Measurements from ENCODE around the gene ADISSP.
A peak's percentile ranks its signal among the peaks of the same experiment; 100 is the strongest.

ADISSP gene

DNA sequence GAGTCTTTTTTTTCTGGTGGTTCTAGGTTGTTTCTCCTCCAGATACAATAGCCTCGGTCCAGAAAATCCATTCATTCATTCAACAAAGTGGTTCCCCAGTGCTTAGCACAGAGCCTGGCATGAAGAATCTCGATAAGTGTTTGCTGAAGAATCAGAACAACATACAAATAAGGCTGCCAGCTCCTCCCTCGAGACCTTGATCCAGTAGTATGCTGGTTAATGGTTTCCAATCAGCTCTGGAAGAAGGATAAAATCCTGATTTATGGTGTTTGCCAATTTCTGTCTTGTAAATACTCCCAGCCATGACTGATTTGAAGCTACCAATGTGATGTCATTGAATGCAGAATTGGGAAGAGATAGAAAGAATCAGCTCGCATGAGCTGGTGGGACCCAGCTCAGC is 31.8 kb downstream of the ADISSP start:
- no peak for DNase-seq

DNA sequence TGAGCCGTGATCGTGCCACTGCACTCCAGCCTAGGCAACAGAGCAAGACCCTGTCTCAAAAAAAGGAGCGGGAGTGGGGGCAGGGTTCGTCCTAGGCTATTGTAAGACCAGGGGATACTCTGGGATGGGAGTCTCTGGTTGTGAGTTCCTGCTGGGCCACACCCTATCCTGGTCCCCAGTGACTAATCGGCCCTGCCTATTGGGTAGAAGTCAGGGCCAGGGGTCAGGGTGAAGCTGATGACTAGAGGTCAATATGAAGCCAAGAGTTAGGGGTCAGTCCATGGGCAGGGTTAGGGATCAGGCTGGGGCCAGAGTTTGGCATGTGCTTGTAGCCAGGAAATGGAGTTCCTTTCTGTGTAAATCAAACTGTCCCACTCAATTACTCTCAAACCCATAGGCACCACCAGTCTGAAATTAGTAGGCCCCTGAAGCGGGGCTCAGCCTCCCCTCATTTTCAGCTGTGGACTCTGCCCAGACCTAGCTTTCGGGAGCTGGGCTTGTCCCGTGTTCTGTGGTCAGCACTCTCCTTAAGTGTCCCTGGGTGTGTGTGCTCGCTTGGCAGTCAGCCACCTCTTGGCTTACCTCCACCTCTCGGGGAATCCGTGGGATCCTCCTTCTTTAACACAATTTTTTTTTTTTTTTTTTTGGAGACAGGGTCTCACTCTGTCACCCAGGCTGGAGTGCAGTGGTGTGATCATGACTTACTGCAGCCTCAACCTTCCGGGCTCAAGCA is 33.3 kb downstream of the ADISSP start:
- DNase-seq: no peak

DNA sequence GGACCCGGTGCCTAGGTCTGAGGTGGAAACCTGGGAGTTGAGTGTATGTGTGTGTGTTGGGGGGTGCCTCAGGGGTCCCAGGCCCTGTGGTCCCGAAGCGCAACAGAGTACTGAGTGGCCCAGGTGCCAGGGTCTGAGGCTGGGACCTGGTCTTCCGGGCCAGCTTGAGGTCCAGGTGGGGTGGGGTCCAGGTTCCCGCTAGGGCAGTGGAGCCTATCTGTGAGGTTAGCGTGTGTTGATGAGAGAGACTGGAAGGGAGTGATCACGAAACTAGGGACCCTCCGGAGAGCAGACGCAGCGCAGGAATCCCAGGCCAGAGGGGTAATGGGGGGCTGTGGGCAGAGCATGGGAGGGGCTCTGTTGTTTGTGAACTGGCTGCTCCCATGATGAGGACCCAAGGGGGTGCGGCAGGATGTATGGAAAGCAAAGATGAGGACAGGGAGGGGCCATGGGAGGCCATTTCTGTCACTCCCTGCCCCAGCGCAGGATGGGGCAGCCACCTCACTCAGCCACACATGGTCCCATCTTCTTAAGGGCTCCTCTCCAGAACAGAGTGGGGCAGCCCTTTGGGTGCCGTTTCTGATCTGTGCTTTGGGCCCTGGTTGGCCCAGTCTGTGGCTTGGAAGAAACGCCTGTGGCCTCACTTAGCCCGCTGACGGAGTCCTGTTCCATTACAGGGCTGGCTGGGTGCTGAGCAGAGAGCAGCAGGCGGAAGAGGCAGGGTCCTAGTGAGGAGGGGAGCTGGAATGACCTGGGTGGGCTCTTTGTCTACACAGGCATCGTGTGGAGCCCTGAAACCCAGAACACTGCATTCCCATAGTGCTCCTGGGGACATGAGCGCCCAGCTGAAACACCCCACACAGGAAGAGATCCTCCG is 34.2 kb downstream of the ADISSP start:
- no peak for DNase-seq

DNA sequence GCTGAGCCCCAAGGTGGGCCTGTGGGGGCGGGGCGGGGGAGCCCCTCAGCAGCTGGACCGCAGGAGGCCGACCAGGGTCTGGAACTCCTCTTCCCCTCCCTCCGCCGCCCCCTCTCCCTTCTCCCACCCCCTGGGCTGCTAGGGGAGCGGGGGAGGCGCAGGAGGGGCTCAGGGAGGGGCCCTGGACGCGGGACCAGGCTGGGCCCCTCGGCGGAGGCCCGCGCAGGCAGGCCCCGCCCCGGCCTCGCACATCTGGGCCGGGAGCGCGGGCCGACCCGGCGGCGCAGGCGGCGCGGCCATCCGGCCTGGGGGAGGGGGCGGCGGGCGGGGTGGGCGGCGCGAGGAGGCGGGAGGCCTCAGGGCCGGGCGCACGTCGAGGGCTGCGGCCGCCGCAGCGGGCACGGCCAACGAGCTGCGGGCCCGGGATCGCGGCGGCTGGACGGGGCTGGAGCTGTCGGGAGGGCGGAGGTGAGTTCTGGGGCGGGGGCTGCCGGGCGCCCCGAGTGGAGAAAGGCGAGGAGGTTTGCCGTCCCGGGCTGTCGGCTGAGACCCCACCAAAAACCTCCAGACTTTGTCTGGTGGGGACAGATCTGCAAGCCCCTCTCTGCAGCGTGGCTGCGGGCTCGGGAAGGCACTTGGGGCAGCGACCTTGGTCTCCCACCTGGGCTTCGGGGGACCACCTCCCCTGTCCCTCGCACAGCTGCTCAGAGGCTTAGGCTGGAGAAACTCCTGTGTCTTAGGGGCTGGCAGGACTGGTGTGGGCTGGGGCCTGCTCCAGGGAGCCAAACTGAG is 35.0 kb downstream of the ADISSP start, which contains the start of gene HSPA12B:
HSPA12B (plus strand) TSS at position 359 of the 792 bp plus-strand sequence. CDS start 5,990 bp downstream, outside the sequence.
- DNase-seq: no peak

DNA sequence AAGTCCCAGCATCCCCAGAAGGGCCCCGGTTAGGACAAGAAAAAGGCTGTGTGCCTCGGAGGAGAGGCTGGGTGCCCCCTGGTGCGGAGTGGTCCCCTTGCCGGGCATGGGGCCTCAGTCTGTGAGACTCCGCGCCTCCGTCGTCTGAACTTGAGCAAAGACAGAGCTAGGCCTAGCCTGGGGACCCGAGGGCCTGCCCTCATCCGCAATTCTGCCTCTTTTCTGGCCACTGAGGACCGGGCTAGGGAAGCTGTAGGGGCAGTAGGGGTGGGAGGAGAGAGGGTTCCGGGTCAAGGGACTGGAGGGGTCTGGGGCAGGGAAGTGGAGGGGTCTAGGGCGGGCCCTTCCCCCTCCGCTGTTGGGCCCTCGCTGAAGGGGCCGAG is 35.6 kb downstream of the ADISSP start:
- no peak for DNase-seq

DNA sequence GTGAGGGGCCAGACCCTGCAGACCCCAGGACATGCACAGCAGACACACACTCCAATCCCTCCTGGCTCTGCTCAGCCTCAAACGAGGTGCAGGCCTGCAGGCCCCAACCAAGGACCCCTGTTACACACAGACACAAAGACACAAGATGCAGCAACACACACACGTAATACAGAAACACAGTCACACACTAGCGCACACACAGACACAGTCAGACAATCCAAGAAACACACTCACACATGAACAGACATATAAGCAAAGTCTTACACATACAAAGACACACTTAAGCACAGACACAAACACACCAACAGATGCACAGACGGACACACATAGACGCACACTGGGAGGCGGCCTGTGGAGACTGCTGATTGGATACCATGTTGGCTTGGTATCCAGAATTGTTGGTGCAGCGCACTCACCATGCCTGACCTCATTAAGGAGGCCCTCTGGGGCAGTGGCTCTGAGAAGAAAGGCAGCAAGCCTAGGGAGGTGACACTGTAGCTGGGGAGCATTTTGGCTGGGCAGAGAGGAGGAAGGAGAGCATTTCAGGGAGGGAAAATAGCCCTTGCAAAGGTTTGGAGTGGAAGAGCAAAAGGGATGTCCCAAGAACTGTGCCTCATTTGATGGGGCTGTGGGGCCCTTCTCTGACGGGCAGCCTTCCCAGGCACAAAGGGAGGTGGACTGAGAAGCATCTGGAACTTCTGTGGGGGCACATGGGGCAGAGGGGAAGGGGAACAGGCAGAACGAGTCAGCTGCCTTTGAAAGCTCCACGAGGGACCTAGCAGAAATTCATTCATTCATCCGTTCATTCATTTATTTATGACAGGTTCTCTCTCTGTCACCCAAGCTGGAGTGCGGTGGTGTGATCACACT is 36.5 kb downstream of the ADISSP start:
- no peak for DNase-seq

DNA sequence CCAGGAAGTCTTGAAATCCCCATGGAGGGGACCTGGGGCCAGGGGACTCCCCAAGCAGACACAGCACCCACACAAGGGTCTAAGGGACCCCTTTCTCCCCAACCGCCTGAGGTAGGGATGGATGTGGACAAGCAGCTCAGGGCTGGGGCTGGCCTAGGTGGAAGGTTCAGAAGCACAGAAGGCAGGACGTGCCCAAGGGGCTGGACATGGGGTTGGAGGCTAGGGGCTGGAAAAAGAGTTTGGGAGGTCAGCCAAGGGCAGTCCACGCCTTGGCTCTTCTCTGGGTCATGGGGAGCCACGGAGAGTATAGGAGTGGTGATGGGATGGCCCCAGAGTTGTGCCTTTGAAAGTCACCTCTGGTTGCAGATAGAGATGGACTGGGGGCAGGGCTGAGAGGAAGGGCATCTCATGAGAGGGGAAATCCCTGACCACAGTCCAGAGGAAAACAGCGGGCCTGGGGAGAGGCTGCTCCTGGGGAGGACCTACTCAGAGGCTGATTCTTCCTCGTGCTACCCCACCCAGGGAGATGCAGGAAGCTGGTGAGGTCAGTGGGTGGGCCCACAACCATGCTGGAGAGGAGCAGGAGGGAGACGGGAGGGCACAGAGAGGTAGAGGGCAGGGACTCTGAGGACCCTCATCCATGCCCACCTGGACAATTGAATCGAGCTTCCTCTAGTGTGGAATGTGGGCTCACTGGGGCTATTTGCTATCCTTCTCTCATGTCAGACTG is 37.6 kb downstream of the ADISSP start:
- no peak for DNase-seq

DNA sequence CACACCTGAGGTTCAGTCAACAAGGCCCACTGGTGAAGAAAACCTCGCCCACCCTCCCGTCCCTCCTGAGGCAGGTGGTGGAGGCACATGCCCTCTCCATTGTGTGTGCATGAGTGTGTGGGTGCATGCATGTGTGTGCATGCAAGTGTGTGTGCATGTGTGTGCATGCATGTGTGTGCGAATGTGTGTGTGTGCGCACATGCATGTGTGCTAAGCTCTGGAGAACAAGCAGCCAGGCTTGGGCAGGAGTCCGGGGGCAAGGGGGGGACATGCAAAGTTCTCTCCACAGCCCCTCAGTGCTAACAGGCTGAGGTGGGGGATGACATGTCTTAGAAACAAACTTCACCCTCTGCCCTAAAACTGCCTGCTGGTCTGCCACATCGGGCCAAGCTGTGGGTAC is 38.2 kb downstream of the ADISSP start:
- no peak for DNase-seq

DNA sequence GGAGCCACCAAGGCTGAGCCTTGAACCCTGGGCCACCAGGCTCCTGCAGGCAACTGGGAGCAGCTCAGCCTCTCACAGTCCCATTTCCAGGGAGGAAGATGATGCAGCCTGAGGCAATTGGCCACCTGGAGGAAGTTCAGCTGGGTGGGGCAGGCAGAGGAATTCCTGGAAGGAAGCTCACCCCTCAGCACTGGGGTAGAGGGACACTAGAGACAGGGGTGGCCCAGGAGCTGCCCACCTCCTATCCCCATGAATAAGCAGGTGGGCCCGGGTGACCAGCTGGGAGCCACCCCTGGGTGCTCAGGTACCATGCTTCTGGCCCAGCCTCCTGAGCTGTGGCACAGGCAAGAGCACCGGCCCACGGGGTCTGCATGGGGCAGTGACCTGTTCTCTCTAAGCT is 38.7 kb downstream of the ADISSP start:
- no peak for DNase-seq

DNA sequence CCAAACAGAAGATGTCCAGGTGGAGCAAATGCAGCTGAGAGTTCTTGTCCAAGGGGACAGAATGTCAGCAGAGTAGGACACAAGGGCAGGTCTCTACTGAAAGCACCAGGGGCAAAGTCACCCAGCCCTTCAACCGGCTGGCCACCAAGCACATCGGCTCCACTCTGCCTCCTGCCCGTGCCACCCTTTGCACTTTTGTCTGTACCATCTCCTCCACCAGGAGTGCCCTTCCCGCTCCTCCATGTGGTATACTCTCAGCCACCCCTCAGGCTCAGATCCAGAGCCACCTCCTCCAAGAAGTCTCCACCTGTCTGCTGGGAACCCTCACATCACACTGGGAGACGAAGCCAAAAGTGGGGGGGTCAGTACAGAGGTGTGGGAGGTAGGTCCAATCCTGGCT is 39.2 kb downstream of the ADISSP start:
- DNase-seq: no peak

DNA sequence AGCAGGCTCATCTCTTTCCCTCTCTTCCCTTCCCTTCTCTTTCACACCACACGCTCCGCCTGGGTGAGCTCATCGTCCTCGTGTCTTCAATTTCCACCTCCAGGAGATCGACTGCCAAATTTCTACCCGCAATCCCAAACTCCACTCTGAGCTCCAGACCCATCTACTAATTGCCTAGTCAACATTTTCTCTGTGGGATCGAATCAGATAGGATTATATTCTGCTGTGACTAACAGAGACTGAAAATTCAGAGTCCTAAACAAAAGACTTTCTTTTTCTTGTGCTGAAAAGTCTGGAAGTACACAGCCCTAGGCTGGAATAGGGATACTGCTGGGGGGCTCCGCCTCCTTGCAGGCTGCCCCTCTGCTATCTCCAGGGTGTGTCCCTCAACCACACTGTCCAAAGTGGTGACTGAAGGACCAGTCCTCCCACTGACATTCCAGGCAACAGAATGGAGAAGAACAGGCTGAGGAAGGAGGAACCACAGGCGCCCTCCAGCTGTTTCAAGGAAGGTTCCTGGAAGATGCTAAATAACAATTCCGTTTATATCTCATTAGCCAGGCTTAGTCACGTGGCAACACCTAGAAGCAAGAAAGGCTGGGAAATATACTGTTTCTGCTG is 40.0 kb downstream of the ADISSP start:
- no peak for DNase-seq

DNA sequence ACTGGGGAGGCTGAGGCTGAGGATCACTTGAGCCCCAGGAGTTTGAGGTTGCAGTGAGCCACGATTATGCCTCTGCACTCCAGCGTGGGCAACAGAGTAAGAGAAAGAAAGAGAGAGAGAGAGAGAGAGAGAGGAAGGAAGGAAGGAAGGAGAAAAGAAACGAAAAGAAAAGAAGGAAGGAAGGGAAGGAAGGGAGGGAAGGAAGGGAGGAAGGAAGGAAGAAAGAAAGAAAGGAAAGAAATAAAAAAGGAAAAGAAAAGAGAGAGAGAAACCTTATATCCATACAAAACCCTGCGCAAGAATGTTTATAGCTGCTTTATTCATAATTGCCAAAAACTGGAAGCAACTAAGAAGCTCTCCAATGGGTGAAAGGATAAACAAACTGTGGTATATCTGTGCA is 43.2 kb downstream of the ADISSP start:
- no peak for DNase-seq

DNA sequence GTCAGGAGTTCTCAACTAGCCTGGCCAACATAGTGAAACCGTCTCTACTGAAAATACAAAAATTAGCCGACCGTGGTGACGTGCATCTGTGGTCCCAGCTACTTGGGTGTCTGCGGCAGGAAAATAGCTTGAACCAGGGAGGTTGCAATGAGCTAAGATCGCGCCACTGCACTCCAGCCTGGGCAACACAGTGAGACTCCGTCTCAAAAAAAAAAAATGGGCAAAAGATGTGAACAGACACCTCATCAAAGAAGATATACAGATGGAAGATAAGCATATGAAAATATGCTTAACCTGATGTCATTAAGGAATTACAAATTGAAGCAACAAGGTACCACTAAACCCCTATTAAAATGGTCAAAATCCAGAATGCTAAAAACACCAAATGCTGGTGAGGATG is 44.3 kb downstream of the ADISSP start:
- no peak for DNase-seq

DNA sequence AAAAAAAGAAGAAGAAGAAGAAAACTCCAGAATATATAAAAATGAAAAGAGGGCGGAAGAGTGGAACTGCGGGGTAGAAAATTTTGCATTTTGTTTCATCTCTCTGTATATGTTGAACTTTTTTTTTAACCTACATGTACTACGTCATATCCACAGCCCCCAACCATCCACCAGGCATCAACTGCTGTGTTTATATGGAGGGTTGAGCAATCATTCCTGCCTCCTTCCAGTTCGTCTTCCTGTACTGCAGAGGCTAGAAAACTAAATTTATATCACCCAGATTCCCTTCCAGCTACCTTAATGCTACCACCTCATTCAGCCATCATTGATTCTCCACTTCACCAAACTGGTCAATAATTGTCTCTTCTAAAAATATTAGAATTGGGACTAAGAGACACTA is 45.6 kb downstream of the ADISSP start:
- DNase-seq: no peak

DNA sequence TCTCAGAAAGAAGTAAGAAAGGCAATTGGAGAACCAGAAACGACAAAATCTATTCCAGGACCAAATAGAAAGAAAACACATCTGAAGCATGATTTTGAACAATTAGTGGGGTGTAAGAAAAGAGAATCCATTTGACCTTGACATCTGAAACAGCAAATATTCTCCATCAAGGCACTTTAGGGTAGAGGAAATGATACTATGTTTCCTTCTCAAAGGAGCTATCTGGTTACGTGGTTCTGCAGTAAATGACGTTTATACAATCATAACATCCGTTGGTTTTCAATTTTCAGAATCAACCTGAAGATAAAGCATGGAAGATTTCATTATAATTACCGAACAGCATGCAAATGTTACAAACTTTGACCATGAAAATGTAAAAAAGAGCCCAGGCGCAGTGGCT is 46.9 kb downstream of the ADISSP start:
- DNase-seq: no peak

DNA sequence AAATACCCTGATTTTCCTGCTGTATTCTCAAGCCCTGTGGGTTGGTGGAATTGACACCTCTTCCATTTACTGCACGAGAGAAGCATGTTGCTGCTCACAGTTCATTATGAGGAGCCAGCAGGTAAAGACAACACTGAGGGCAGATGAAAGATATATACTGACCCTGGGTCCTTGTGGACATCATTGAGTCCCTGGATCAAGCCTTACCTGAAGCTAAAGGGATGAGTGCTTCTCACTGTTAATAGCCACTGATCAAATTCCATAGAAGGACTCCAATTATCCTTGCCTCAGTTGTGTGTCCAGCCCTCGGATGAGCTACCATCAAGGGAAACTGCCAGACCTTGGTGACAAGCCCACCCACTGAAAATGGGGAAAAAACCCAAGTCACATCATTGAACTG is 47.5 kb downstream of the ADISSP start:
- no peak for DNase-seq

DNA sequence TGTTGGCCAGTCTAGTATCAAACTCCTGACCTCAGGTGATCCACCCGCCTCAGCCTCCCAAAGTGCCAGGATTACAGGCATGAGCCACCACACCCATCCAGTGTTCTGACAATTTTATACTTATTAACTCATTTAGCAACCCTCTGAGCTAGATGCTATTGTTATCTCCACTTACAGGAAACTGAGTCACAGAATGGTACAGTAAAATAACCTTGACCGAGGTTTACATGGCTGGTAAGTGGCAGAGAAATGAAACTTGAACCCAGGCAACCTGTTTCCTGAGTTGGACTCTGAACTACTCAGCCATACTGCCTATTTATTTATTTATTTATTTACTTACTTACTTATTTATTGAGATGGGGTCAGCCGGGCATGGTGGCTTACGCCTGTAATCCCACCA is 48.5 kb downstream of the ADISSP start:
- DNase-seq: no peak

DNA sequence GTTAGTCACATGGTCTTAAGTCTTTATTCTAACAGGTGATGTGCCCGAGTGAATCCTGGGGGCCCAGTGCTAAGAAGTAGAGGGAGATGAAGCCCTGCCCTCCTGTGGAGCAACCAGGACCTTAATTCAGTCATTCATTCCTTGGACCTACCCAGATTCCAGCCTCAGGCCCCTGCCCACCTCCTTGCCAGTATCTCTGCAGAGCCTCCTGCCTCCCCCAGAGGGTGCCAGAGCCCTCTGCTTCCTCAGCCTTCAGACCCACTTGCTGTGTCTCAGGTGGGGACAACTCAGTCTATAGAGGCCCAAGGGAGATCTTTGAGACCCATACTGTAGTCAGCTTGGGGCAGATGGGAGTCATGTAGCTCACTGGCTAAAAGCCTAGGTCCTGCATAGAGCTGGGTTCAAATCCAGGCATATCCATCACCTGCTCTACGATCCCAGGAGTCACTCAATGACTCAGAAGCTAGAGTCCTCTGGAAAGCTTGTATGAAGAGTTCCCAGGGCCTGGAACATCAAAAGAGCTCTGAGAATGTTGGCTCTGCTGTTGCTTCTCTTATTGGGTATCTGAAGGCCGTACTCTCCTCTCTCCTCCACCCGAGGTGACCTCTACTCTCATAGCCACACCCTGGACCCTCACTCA is 51.2 kb downstream of the ADISSP start:
- DNase-seq: peak; percentile 23

DNA sequence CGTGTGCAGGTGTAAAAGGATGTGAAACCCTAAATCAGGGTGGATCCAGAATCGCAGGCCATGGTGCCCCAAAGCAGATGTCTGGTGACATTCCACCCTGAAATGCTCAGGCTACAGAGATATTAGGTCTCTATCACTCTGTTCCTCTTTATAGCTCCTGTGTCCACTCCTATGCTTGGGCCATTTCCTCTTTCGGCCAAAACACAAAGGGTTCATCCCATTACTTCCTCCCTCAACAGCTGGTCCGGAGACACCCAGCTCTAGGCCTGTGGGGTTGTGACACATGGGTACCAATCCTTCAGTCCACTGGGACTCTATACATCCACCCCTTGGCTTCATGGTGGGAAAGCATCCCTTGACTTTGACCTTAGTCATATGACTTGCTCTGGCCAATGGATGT is 53.5 kb downstream of the ADISSP start:
- no peak for DNase-seq

DNA sequence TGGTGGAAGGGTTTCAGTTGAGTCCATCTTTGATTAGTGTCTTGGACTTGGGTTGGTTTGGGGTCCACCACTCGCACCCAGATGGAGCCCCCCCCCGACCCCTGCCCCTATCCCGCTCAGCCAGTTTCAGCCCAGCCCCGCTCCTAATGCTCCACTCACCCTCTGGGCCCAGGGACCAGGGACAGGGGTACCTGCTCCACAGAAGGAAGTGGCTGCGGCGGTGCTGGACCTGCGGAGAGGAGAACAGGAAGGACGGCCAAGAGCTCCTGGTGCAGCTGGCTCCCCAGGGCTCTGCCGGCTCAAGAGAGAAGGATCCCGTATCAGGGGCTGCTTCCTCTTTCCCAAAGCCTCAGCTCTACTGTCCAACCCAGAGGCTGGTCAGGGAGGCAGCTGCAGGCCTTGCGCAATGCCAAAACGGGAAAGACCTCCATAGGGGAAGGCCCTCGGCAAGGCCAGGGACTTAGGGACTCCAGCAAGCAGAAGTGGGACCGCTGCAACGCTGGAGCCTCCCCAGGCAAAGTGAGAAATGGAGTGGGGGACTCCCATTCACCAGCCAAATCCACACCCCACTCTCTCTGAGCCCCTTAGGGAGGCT is 55.2 kb downstream of the ADISSP start, which contains the start of gene SIGLEC1:
SIGLEC1 (minus strand) TSS at position 322 of the 595 bp plus-strand sequence. CDS start 5,472 bp downstream, outside the sequence.
- DNase-seq: peak; percentile 13
